ENCODE measurements around the gene GSTA2. TPM values are rescaled to one million over a fixed set of nuclear protein-coding genes. Genes with fewer than 3 reads are reported as not detected.
A peak's percentile ranks its signal among the peaks of the same experiment; 100 is the strongest.

GSTA2 gene
- total and polyA plus RNA-seq, 8 donors = 26.0 to 114 (median 70.1) TPM

DNA sequence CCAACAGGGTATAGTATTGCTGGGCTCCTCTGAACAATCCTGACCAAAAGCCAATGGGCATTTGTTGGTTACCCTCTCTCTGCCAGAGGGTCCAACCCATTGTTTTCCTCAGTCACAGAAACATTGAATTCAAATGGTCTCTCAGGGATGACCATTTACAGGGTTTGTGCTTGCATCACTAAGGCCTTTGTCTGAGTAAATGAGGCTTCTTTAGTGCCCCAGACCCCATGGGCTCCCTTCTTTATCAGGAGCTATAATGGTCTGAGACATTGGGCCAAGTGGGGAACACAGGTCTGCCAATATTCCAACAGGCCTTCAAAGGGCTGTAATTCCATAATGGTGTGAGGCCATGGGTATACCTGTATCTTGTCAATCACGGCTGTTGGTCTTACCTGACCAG is 27.1 kb downstream of the GSTA2 start:
- Histone ChIP-seq H3K27me3 (no peaks in the 10 kb centered on the region), H3K27ac (peak overlapping the region in 1 of 4 donors; percentile 33), H3K9me3 (no peaks in the 10 kb centered on the region), H3K36me3 (no peaks in the 10 kb centered on the region), H3K4me3 (no peak overlapping the region), H3K4me1 (peaks cover 32 to 45% (median 42%) of the 10 kb centered on the region in 3 donors)
- WGBS, 2 donors = 88 to 90% methylated on average over 1 of the region's 1 CpG
- intact Hi-C loops (cut with DNase I) = no loop called here
- DNase-seq (no peak), FAIRE-seq (no peak), ATAC-seq (no peak)
- TF ChIP-seq, protein P1, sequence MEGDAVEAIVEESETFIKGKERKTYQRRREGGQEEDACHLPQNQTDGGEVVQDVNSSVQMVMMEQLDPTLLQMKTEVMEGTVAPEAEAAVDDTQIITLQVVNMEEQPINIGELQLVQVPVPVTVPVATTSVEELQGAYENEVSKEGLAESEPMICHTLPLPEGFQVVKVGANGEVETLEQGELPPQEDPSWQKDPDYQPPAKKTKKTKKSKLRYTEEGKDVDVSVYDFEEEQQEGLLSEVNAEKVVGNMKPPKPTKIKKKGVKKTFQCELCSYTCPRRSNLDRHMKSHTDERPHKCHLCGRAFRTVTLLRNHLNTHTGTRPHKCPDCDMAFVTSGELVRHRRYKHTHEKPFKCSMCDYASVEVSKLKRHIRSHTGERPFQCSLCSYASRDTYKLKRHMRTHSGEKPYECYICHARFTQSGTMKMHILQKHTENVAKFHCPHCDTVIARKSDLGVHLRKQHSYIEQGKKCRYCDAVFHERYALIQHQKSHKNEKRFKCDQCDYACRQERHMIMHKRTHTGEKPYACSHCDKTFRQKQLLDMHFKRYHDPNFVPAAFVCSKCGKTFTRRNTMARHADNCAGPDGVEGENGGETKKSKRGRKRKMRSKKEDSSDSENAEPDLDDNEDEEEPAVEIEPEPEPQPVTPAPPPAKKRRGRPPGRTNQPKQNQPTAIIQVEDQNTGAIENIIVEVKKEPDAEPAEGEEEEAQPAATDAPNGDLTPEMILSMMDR (IDR thresholded peaks at IDR 0.05) = no peak

DNA sequence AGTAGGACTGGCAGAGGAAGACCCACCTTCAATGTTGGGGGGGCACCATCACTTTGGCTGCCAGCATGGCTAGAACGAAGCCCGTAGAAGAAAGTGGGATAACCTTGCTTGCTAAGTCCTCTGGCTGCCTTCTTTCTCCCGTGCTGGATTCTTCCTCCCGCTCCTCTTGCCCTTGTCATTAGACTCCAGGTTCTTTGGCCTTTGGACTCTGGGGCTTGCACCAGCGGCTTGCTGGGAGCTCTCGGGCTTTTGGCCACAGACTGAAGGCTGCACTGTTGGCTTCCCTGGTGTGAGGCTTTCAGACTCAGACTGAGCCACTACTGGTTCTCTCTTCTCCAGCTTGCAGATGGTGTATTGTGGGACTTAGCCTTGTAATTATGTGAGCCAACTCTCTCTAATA is 28.2 kb downstream of the GSTA2 start:
- ATAC-seq (peak; percentile 78 to 84 (median 82)), DNase-seq (peak; percentile 56 to 79 (median 70)), FAIRE-seq (no peak)
- TF ChIP-seq, protein P1 (IDR thresholded peaks at IDR 0.05) = no peak
- Histone ChIP-seq H3K27me3 (no peaks in the 10 kb centered on the region), H3K4me3 (no peak overlapping the region), H3K4me1 (peaks cover 33 to 56% (median 51%) of the 10 kb centered on the region in 3 donors), H3K36me3 (no peaks in the 10 kb centered on the region), H3K27ac (peak overlapping the region in 1 of 4 donors; percentile 48), H3K9me3 (no peaks in the 10 kb centered on the region)
- intact Hi-C loops (cut with DNase I) = no loop called here
- 47 to 50% methylated on average over 6 of the region's 6 CpGs for WGBS, 2 donors

DNA sequence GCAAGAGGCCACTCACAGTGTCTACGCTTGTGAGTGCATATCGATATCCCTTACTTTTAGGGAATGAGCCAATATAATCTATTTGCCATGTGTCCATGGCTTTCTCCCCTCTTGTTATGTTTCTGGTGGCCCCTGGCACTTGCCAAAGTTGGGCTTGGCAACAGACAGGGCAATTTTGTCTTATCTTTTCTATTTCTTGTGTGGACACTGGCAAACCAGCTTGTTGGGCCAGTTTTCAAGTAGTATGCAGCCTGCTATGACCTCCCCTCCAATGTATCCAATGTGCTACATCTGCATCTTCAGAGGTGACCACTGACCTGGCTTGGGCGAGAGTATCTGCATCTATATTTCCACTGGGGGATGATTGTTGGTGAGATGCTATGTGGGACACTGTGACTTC is 29.2 kb downstream of the GSTA2 start:
- intact Hi-C loops (cut with DNase I) = no loop called here
- 37 to 53% methylated on average over 3 of the region's 3 CpGs for WGBS, 2 donors
- H3K9me3 ChIP-seq = no peaks in the 10 kb centered on the region
- DNase-seq (peak in 1 of 6 donors; percentile 51), ATAC-seq (peak in 3 of 4 donors; percentile 18 to 59 (median 44)), FAIRE-seq (no peak)
- no peaks in the 10 kb centered on the region for H3K27me3 ChIP-seq
- H3K4me1 ChIP-seq = peaks cover 42 to 57% (median 55%) of the 10 kb centered on the region in 3 donors
- H3K27ac ChIP-seq = peak overlapping the region in 1 of 4 donors; percentile 25
- TF ChIP-seq, protein P1 (IDR thresholded peaks at IDR 0.05) = no peak
- H3K36me3 ChIP-seq = no peaks in the 10 kb centered on the region
- H3K4me3 ChIP-seq = no peak overlapping the region

DNA sequence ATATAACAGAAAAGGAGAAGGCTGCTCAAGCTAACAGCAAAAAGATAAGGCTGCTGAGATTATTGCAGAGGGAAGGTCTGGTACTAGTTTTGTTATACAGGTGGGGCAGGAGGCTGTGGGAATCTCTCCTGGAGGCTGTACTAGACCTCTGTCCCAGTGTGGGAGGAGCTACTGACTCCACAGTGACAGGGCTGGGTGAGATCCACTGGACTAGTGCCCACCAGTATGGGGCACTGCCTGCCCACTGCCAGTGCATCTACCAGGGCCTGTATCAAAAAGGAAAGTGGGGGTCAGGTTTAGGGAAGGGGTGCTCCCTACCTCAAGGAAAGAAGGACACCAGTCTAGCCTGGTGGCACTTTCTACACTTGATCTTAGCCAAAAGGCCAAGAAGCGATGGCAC is 30.1 kb downstream of the GSTA2 start:
- Histone ChIP-seq H3K4me3 (no peak overlapping the region), H3K27ac (peak overlapping the region in 1 of 4 donors; percentile 25), H3K36me3 (no peaks in the 10 kb centered on the region), H3K9me3 (no peaks in the 10 kb centered on the region), H3K27me3 (no peaks in the 10 kb centered on the region), H3K4me1 (peaks cover 42 to 57% (median 55%) of the 10 kb centered on the region in 3 donors)
- FAIRE-seq = no peak
- intact Hi-C loops (cut with DNase I) = no loop called here
- WGBS, 2 donors = 96 to 100% methylated on average over 1 of the region's 1 CpG
- no peak for DNase-seq
- TF ChIP-seq, protein P1 (IDR thresholded peaks at IDR 0.05) = no peak
- peak in 1 of 4 donors; percentile 28 for ATAC-seq

GRCh38 chr6:52731719-52732118 is 31.6 kb downstream of the GSTA2 start:
- no peak for DNase-seq
- no peaks in the 10 kb centered on the region for H3K36me3 ChIP-seq
- WGBS, 2 donors = 47 to 52% methylated on average over 6 of the region's 6 CpGs
- H3K9me3 ChIP-seq = no peaks in the 10 kb centered on the region
- TF ChIP-seq, protein P1 (IDR thresholded peaks at IDR 0.05) = no peak
- no peak overlapping the region for H3K4me3 ChIP-seq
- FAIRE-seq = no peak
- H3K4me1 ChIP-seq = peaks cover 47 to 64% (median 64%) of the 10 kb centered on the region in 3 donors
- intact Hi-C loops (cut with DNase I) = no loop called here
- no peak for ATAC-seq
- H3K27me3 ChIP-seq = no peaks in the 10 kb centered on the region
- H3K27ac ChIP-seq = peak overlapping the region in 3 of 4 donors; percentile 13 to 22 (median 16)
